Right lobe of liver (tissue), 4 donors: ENCODE results near the gene SRP68.

Experiments used
- POLR2A ChIP-seq: fragments of 450-650 bp; IDR thresholded peaks from one replicate; pipeline ENCODE4 v1.6.1; 2017; ENCODE audit warnings: antibody characterized with exemption, mild to moderate bottlenecking
- TF ChIP-seq, protein P1 (sequence below), 4 donors: fragments of 200-600 bp in 3 of 4; fragments of 450-650 bp in 1 of 4; IDR thresholded peaks; one replicate each; pipeline versions ENCODE4 v1.5.1 to v1.8.0; 2016 to 2022; ENCODE audit warnings: antibody characterized with exemption in 4 of 4, mild to moderate bottlenecking in 2 of 4
- donor health status: DM: no; HTN: no; CAD: no.
- donor health status: DM: no; HTN: no; CAD: no.
- donor health status: DM: no; HTN: yes; CAD: no.

DNA sequence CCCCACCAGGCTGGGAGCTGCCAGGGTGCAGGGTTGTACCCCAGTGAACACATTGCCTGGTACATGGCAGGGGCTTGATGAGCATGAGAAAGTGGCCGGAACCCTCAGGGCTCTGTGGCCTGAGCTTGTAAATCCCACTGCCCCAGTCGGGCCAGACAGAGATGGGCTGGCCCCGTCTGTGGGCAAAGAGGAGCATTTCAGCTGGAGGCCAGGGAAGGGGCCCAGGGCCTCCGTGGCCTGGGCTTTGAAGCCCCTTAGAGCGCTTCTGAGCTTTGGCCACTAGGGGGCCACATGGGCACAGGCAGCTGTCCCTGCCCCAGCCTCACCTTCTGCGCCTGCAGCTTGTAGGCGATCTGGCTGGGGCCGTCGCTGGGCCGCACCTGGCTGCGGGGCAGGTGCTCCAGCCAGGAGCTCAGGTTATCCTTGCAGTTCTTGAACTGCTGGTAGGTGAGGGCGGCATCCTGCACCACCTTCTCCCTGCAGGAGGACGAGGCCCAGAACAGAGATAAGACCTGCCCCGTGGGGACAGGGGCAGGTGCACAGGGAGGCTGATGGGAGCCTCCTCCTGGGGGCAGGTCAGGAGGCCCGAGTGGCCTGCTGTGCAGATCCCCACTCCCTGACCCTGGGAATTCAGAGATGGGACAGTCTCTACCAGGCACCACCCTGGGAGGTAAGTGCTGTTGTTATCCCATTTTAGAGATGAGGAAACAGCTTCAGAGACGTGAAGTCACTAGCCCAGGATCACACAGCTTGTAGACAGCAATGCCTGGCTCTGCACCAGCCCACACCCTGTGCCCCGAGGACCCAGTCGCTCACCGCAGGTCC, 58.0 kb downstream of the SRP68 start:
- TF ChIP-seq, protein P1, sequence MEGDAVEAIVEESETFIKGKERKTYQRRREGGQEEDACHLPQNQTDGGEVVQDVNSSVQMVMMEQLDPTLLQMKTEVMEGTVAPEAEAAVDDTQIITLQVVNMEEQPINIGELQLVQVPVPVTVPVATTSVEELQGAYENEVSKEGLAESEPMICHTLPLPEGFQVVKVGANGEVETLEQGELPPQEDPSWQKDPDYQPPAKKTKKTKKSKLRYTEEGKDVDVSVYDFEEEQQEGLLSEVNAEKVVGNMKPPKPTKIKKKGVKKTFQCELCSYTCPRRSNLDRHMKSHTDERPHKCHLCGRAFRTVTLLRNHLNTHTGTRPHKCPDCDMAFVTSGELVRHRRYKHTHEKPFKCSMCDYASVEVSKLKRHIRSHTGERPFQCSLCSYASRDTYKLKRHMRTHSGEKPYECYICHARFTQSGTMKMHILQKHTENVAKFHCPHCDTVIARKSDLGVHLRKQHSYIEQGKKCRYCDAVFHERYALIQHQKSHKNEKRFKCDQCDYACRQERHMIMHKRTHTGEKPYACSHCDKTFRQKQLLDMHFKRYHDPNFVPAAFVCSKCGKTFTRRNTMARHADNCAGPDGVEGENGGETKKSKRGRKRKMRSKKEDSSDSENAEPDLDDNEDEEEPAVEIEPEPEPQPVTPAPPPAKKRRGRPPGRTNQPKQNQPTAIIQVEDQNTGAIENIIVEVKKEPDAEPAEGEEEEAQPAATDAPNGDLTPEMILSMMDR (IDR thresholded peaks at IDR 0.05) = peak; percentile 90 to 98 (median 97)
- no peak for TF ChIP-seq POLR2A
